NCI-H2107 (cell line): ENCODE measurements around the gene KLRG1.

Experiments
- DNase-seq: peaks from one replicate; lab custom pipeline; 2025; lab: John Stamatoyannopoulos, UW

KLRG1 gene

DNA sequence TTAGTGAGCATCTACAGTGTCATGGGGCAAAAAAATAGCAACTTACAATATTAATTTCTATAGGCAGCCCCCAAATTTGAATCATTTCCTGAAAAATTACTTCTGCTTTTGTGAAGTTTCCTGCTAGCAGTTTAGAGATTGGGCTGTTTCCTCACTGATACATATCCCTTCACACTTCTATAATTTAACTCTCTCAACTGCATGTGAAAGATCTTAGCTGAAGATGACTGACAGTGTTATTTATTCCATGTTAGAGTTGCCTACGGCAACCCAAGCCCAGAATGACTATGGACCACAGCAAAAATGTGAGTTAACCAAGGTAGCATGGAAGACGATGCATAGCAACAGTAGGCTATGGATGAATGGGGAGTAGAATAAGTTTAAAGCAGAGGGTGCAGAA is at the start of gene KLRG1:
KLRG1 (plus strand) TSS at position 134 of the 400 bp plus-strand sequence; CDS start at position 224, 90 bp downstream.
- no peak for DNase-seq

GRCh38 chr12:8941691-8942478 is 47.5 kb upstream of the KLRG1 start:
- no peak for DNase-seq

DNA sequence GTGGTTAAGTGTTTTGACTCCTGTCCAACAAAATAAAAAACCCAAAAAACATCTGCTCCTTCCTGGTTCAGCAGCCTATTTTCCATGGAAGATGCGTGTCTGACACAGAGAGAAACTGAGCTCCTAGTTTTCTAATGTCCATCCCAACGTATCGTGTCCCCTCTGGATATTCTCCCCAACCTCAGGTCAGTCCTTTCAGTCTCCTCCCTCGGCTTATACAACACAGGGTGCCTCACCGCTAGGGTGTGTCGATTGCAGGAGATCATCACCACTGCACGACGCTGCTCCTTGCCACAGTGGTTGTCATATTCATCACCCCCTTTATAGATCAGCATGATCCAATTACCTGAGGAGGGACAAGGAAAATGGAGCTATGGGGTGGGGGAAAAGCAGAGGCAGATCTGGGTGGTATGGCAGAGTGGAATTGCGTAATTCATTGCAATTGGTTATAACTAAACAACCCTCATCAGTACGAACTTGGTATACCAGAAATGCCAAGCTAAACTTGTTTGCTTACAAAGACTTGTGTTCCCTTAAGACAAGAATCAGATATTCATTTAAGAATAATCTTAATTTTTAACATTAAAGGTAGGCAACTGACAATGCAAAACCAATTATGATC is 45.7 kb upstream of the KLRG1 start:
- no peak for DNase-seq

DNA sequence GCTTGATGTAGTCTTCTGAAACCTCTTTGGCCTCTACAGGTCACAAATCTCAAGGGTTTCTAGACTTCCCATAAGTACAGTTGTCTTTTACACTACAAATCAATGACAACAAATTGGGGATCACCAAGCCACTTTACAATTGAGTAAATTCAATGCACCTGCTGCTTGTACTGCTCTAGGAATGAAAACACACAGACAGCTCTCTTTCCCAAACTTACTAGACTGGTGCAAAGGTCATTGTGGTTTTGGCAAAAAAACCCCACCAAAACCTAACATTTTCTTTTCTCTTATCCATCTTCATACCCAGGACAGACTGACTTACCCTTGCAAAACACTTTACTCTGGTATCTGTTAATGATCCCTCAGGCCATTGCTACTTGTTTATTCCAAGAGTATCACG is 42.6 kb upstream of the KLRG1 start:
- no peak for DNase-seq

DNA sequence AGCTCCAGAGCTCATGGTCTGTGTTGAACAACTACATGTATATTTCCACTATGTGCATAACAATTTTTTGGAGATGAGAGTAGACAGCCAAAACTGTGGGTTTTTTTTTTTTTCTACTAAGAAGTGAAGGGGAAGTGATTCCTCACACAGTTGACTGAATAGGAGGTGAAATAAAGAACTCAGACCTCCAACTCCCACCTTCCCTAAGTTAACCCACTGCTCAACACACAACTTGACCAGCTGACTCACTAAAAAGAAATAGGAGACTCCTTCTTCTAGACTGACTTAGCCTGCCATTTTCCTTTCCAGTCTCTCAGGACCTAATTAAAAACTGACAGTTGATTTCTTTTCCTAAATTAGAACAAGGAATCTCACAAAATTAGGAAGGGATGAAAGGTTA is 41.6 kb upstream of the KLRG1 start:
- no peak for DNase-seq

DNA sequence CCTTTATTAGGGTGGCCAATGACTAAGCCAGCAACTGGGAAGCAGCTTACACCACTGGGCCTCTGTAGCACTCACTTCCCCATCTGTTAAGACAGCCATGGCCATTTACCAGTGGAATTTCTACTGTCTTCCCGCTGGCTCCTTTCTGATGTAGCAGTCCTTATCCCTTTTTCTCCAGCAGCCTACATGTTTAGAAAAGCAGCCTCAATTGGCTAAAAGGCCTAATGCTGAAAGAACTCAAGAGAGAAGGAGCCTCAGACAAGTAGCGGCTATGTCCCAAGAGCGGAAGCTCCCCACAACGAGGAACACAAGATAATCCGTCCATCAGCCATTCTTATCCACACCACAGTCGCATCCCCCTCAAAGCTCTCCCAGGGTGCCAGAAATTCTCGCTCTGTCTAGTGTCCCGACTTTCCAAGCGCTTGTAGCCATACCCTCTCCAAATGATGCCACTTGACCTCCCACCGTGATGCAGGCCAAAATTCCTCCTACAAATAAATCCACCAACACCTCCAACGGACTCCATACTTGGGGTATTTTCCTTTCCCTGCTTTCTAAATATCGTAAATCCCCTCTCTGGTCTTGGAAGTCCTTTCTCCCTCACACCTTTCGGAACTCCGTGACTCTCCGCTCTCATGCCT is 40.5 kb upstream of the KLRG1 start:
- no peak for DNase-seq

DNA sequence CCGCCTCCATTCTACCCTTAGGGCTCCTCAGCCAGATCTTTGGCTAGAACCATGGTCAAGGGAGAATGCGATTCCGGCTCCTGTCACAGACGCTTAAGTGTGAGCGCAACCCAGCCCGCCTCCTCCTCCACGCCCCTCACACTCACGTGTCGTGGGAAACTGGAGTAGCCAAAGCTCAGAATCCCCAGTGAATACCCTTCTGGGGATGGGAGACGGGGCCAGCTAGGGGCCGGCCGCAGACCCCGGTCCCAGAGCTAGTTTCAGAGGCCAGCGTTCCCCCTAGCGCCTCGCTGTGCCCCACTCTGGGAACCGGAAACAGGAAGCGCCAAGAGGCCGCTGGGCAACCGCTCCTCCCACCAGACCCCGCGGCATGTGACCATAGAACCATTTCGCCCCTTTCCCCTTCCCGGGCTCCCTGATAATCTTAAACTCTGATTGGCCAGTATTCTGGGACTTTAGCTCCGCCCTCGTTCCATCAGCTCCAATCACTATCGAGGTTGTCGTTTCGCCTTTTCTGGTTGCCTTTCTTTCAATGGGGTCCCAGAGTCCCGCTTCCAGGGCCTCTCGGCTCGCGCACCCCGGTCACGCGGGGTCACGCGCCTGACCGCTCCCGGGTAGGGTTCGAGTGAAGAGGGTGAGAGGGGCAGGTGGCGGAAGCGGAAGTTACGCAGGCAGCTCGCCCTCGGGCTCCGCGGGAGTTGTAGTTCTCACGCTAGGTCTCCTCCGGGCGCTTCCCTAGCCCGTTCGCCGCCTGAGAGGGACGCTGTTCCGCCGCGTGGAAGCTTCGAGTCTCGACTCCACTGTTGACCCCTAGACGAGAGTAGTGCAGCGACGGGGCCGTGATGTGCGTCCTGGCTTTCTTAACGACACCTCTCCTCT is 39.8 kb upstream of the KLRG1 start, which contains the start of gene M6PR:
M6PR (minus strand) TSS at position 304 of the 879 bp plus-strand sequence. CDS start 3,241 bp downstream, outside the sequence.
- peak; percentile 94 for DNase-seq

DNA sequence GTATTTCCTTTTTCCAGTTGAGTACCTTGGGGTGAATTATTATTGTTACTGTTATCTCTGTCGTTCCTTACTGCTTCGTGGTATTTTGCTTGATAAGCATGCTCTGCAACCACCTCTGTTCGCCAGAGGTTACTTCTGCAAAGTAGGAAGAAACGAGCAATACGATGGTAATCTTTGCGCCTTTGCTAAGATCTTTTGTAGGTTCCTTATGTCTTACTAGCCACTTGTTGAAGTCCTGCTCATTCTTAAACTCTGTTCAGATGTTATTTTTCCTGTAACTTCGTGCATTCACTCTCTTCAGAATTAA is 39.2 kb upstream of the KLRG1 start:
- no peak for DNase-seq

DNA sequence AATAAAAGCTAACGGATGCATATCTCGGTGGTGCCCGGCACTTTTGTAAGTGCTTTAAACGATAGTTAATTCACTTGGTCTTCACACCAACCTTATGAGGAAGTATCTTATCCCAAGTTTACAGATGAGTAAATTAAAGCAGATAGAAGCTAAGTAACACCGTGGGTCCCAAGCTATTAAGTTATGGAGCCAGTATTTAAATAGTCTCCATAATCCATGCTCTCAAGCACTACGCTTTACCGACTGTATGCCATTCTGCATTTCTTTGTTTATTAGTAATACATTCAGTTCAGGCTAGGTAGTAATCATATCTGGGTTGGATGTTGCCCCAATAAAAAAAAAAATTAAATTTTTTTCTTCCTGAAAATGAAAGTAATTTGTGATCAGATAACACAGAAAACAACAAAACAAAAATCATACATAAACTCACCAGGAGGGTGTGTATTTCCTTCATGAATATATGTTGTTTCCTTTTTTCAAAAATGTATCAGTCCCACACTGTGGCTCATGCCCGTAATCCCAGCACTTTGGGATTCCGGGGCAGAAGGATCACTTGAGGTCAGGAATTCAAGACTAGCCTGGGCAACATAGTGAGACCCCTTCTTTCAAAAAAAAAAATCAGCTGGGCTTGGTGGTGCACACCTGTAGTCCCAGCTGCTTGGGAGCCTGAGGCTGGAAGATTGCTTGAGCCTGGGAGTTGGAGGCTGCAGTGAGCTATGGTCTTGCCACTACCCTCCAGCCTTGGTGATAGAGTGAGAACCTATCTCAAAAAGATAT is 38.5 kb upstream of the KLRG1 start:
- no peak for DNase-seq

DNA sequence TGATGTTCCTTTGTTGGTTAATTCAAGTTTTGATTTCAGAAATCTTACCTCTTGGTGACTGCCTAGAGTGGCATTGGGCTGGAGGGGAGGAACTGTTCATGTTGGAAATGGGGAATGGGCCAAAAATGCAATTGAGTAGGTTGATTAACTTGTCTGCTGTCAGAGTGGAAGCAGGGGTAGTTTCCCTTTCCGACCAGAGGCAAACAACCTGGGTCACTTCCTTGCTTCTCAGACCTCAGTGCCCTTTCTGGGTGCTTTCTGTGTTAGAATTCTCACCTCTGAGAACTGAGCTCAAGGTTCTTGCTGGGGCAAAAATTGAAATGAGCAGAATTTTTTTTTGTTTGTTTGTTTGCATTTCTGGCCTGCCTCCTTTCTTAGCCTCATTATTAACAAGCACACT is 37.6 kb upstream of the KLRG1 start:
- DNase-seq = no peak

GRCh38 chr12:8953773-8954402 is 35.5 kb upstream of the KLRG1 start:
- DNase-seq = no peak

GRCh38 chr12:8956073-8956472 is 33.3 kb upstream of the KLRG1 start:
- DNase-seq = no peak

GRCh38 chr12:8956772-8957171 is 32.6 kb upstream of the KLRG1 start:
- no peak for DNase-seq

GRCh38 chr12:8957561-8957960 is 31.8 kb upstream of the KLRG1 start:
- DNase-seq = no peak

GRCh38 chr12:8958066-8958465 is 31.3 kb upstream of the KLRG1 start:
- DNase-seq = no peak

GRCh38 chr12:8960176-8960575 is 29.2 kb upstream of the KLRG1 start:
- DNase-seq = no peak

DNA sequence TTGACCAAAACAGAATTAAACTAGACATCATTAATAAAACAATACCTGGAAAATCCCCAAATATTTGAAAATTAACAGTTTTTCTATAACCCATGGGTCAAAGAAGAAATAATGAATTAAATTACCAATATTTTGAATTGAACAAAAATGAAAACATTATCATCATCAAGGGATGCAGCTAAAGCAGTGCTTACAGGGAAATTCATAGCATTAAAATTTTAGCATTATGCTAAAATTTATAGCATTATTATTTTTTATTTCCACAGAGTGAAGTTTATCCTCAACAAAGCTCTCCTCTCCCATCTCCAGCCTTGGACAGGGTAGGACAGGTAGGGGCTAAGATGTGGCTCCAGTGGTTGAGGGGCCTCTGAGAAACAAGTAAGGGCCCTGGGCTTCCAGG is 20.6 kb upstream of the KLRG1 start:
- DNase-seq = no peak

DNA sequence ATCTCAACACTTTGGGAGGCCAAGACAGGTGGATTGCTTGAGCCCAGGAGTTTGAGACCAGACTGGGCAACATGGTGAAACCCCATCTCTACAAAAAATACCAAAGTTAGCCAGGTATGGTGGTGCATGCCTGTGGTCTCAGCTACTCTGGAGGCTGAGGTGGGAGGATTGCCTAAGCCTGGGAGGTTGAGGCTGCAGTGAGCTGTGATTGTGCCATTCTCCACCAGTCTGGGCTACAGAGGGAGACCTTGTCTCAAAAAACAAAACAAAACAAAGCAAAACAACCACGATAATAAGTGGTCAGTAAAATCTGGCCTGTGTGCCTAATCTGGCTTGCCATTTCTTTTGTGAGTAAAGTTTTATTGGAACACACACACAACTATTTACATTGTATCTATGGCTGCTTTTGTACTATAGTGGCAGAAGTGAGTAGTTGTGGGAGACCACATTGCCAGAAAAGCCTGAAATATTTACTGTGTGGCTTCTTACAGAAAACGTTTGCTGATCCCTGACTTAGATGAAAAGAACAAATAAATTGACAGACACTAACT is 19.4 kb upstream of the KLRG1 start:
- no peak for DNase-seq

DNA sequence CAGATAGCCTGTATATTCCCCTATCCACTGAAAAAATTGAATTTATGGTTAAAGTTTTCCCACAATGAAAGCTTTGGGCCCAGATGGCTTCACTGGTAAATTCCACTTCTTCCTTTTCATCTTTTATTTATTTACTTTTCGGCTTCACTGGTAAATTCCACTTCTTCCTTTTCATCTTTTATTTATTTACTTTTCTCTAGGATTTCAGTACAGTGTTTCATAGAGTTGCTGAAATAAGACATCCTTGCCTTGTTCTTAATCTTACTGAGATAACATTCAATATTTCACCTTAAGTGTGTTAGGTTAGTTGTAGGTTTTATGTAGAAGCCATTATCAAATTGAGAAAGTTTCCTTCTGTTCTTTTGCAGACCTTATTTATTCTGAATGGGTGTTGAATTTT is 18.9 kb upstream of the KLRG1 start:
- DNase-seq = no peak

DNA sequence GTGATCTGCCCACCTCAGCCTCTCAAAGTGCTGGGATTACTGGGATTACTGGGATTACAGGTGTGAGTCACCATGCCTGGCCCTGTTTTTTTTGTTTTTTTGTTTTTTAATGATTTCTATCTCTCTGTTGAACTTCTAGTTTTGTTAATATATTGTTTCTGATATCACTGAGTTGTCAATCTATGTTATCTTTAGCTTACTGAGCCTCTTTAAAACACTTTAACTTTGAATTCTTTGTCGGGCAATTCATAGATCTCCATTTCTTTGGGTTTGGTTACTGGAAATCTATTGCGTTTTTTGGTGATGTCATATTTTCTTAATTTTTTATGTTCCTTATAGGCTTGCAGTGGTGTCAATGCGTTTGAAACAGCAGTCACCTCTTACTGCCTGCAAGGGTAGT is 9.2 kb upstream of the KLRG1 start:
- no peak for DNase-seq
